Stimulated activated CD8-positive, alpha-beta memory T cell treated with anti-CD3 and anti-CD28 coated beads, Interleukin-15, amount 100 ng/mL, for 24 hours (primary cell): ENCODE data around the gene MMP23B.
"Not testable (repeated sequence)": the region's sequence is repeated elsewhere in the genome, so short reads cannot be mapped to it uniquely, and the experiment has no call there.

ENCODE experiments used
- DNase-seq: peaks from one replicate; pipeline ENCODE4 v3.0.0-alpha.2; 2020; ENCODE audit warnings: low read depth

MMP23B gene

GRCh38 chr1:1631782-1632420 lies at the start of gene MMP23B:
MMP23B (plus strand) TSS chr1:1632173; CDS start chr1:1632219, 46 bp downstream.
- DNase-seq = no peak

- no peak for DNase-seq
Observed at GRCh38 chr1:1582585-1583346, 49.2 kb upstream of the MMP23B start.

GRCh38 chr1:1583347-1584010 lies 48.5 kb upstream of the MMP23B start:
- no peak for DNase-seq

- no peak for DNase-seq
Observed at GRCh38 chr1:1591452-1591851, 40.5 kb upstream of the MMP23B start.

GRCh38 chr1:1593834-1594601 lies 38.0 kb upstream of the MMP23B start:
- no peak for DNase-seq

- DNase-seq = no peak
Observed at GRCh38 chr1:1594602-1595260, 37.2 kb upstream of the MMP23B start.

GRCh38 chr1:1595341-1595740 lies 36.6 kb upstream of the MMP23B start:
- not testable (repeated sequence) for DNase-seq

GRCh38 chr1:1596493-1597274 lies 35.3 kb upstream of the MMP23B start:
- no peak for DNase-seq

GRCh38 chr1:1597275-1597930 lies 34.6 kb upstream of the MMP23B start:
- no peak for DNase-seq

GRCh38 chr1:1598051-1598719 lies 33.8 kb upstream of the MMP23B start:
- no peak for DNase-seq

GRCh38 chr1:1598720-1599029 lies 33.3 kb upstream of the MMP23B start:
- DNase-seq = no peak

GRCh38 chr1:1599030-1599934 lies 32.7 kb upstream of the MMP23B start:
- DNase-seq = no peak

GRCh38 chr1:1599935-1600860 lies 31.8 kb upstream of the MMP23B start, which contains the start of gene FNDC10:
FNDC10 (minus strand) TSS chr1:1600135; CDS start chr1:1600015, 120 bp downstream.
- DNase-seq = no peak

GRCh38 chr1:1600861-1601563 lies 31.0 kb upstream of the MMP23B start:
- no peak for DNase-seq

- DNase-seq = no peak
Observed at GRCh38 chr1:1601564-1602303, 30.2 kb upstream of the MMP23B start.

GRCh38 chr1:1602304-1602967 lies 29.5 kb upstream of the MMP23B start:
- DNase-seq = no peak
